Hepatocyte (in vitro differentiated cells): ENCODE data around the gene EXD3. TPM values are rescaled to one million over a fixed set of nuclear protein-coding genes. Genes with fewer than 3 reads are reported as not detected.

Source experiments
- DNase-seq: peaks from one replicate; pipeline ENCODE4 v3.0.0-alpha.2; 2016; ENCODE audit warnings: low spot score
- H2AFZ ChIP-seq: fragments of 200-600 bp; sonication (generic); 2 replicates; pipeline ENCODE4 v1.6.0; 2016; ENCODE audit warnings: antibody characterized with exemption, mild to moderate bottlenecking
- H3K27ac ChIP-seq: fragments of 200-600 bp; sonication (generic); 2 replicates; pipeline ENCODE4 v1.5.1; 2016; ENCODE audit warnings: mild to moderate bottlenecking
- H3K27me3 ChIP-seq: fragments of 200-600 bp; sonication (generic); 2 replicates; pipeline ENCODE4 v1.6.1; 2016
- H3K36me3 ChIP-seq: fragments of 200-600 bp; sonication (generic); replicated peaks from 2 replicates; pipeline ENCODE4 v1.5.1; 2016; ENCODE audit warnings: low read depth; ENCODE audit not compliant: insufficient read depth
- H3K4me1 ChIP-seq: fragments of 200-600 bp; sonication (generic); 2 replicates; pipeline ENCODE4 v1.5.1; 2016; ENCODE audit warnings: mild to moderate bottlenecking, moderate library complexity; ENCODE audit not compliant: insufficient read depth
- H3K4me2 ChIP-seq: fragments of 200-600 bp; sonication (generic); 2 replicates; pipeline ENCODE4 v1.6.0; 2016
- H3K4me3 ChIP-seq: fragments of 200-600 bp; sonication (generic); 2 replicates; pipeline ENCODE4 v1.5.1; 2016; ENCODE audit warnings: mild to moderate bottlenecking
- H3K79me2 ChIP-seq: fragments of 200-600 bp; sonication (generic); 2 replicates; pipeline ENCODE4 v1.6.0; 2017; ENCODE audit warnings: mild to moderate bottlenecking
- H3K9me2 ChIP-seq: fragments of 200-600 bp; sonication (generic); replicated peaks from 2 replicates; pipeline ENCODE4 v1.6.0; 2017; ENCODE audit warnings: mild to moderate bottlenecking; ENCODE audit not compliant: insufficient read depth
- H3K9me3 ChIP-seq: fragments of 200-600 bp; sonication (generic); 2 replicates; pipeline ENCODE4 v1.5.1; 2016; ENCODE audit warnings: low read depth, mild to moderate bottlenecking
- H4K20me1 ChIP-seq: fragments of 200-600 bp; sonication (generic); 2 replicates; pipeline ENCODE4 v1.6.0; 2016; ENCODE audit warnings: mild to moderate bottlenecking; ENCODE audit not compliant: insufficient read depth, poor library complexity, severe bottlenecking
- EZH2 ChIP-seq: fragments of 200-600 bp; sonication (generic); IDR thresholded peaks from 2 replicates; pipeline ENCODE4 v1.6.1; 2016; ENCODE audit warnings: antibody characterized with exemption, mild to moderate bottlenecking, borderline replicate concordance
- EZH2phosphoT487 ChIP-seq: fragments of 200-600 bp; sonication (generic); IDR thresholded peaks from one replicate; pipeline ENCODE4 v1.6.1; 2018; ENCODE audit warnings: antibody characterized with exemption, mild to moderate bottlenecking, low read depth, moderate library complexity; ENCODE audit not compliant: unreplicated experiment, severe bottlenecking
- WGBS: methylation state at CpG from one replicate; pipeline ENCODE4 v1.1.6; 2016; ENCODE audit warnings: low lambda C conversion rate; ENCODE audit errors: missing lambda C conversion rate; 5-methylcytosine and 5-hydroxymethylcytosine counted together
- polyA plus RNA-seq: library from polyadenylated mRNA; unstranded; fragments of >200 nt; fragmentation: Nextera tagmentation; extraction: Ambion mirVana; gene quantifications from 2 replicates; pipeline ENCODE4 v1.2.1, GENCODE V29; 2016
- total RNA-seq: library from RNA; depleted of rRNA; stranded (reverse); fragments of >200 nt; gene quantifications from 2 replicates; pipeline ENCODE4 v1.2.3, GENCODE V29; 2014
- TF ChIP-seq, protein P1 (sequence below): fragments of 200-600 bp; sonication (generic); IDR thresholded peaks from 2 replicates; pipeline ENCODE4 v1.5.1; 2016; ENCODE audit warnings: antibody characterized with exemption, mild to moderate bottlenecking; ENCODE audit not compliant: poor library complexity

EXD3 gene
- total and polyA plus RNA-seq, 2 experiments from 2014 or later, result 11.8 to 21.6 TPM

DNA sequence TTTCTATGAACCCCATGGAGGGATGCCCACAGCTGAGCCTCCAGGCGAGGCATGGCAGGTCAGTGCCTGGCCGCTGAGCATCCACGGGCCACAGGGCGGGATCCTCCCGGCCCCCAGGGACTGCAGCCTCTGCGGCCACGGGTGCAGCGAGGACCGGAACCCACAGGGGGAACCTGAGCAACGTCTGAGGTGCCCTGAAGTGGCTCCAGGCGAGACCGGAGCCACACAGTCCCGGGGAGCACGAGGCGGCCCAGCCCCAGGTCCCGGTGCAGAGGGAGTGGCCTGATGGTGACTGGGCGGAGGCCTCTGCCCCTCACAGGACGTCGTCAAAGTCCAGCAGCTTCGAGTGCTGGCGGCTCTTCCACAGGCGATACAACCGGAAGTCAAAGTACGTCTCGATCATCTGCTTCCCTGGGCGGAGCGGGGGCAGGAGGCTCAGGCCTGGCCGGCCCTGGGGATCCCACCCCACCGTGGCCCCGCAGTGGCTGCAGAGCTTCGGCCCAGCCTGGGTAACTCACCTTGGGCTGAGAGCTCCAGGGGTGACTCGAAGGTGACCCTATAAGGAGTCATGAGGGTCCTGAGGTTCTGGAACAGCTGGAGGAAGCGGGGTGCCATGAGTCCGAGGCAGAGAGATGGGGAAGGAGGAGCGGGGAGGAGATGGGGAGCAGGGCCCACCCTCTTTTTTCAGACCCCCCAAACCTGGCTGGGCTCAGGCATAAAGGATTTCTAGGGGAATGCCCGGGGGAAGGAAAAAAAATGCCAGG, 26.3 kb upstream of the EXD3 start:
- Histone ChIP-seq H3K4me1 (peaks cover 12% of the 10 kb centered on the region), H3K9me3 (no peaks in the 10 kb centered on the region), H3K27me3 (no peaks in the 10 kb centered on the region), H3K79me2 (no peaks in the 10 kb centered on the region), H3K4me2 (no peak overlapping the region), H3K36me3 (no peaks in the 10 kb centered on the region), H3K4me3 (no peak overlapping the region), H4K20me1 (no peaks in the 10 kb centered on the region), H3K27ac (no peak overlapping the region), H2AFZ (no peak overlapping the region), H3K9me2 (no peaks in the 10 kb centered on the region)
- DNase-seq, result no peak
- TF ChIP-seq EZH2 (no peak), EZH2phosphoT487 (no peak)
- TF ChIP-seq, protein P1, sequence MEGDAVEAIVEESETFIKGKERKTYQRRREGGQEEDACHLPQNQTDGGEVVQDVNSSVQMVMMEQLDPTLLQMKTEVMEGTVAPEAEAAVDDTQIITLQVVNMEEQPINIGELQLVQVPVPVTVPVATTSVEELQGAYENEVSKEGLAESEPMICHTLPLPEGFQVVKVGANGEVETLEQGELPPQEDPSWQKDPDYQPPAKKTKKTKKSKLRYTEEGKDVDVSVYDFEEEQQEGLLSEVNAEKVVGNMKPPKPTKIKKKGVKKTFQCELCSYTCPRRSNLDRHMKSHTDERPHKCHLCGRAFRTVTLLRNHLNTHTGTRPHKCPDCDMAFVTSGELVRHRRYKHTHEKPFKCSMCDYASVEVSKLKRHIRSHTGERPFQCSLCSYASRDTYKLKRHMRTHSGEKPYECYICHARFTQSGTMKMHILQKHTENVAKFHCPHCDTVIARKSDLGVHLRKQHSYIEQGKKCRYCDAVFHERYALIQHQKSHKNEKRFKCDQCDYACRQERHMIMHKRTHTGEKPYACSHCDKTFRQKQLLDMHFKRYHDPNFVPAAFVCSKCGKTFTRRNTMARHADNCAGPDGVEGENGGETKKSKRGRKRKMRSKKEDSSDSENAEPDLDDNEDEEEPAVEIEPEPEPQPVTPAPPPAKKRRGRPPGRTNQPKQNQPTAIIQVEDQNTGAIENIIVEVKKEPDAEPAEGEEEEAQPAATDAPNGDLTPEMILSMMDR, result no peak
- WGBS, result 91% methylated on average over 36 of the region's 36 CpGs

DNA sequence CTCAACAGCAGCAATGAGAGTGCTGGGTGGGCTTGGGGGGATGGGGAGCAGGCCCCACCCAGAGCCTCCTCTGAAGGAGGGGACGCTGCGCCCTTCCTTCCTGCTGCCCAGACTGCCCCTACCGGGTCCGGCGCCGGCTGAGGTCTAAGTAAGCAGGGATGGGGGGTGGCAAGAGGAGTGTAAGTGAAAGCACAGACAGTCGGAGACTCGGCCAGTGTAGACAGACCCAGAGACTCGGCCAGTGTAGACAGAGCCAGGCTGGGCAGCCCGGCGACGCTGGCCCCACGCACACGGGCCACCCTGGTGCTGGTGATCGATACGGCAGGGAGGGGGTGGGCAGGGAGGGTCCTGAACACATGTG, 25.6 kb upstream of the EXD3 start:
- no peak for DNase-seq
- no peaks in the 10 kb centered on the region for H3K9me2 ChIP-seq
- no peak overlapping the region for H3K27ac ChIP-seq
- TF ChIP-seq, protein P1, result no peak
- TF ChIP-seq EZH2phosphoT487 (no peak), EZH2 (no peak)
- H3K4me3 ChIP-seq, result no peak overlapping the region
- no peaks in the 10 kb centered on the region for H4K20me1 ChIP-seq
- H3K79me2 ChIP-seq, result no peaks in the 10 kb centered on the region
- peaks cover 12% of the 10 kb centered on the region for H3K4me1 ChIP-seq
- H3K36me3 ChIP-seq, result no peaks in the 10 kb centered on the region
- H2AFZ ChIP-seq, result no peak overlapping the region
- no peak overlapping the region for H3K4me2 ChIP-seq
- H3K27me3 ChIP-seq, result no peaks in the 10 kb centered on the region
- whole genome bisulfite sequencing, result 95% methylated on average over 16 of the region's 16 CpGs
- no peaks in the 10 kb centered on the region for H3K9me3 ChIP-seq

DNA sequence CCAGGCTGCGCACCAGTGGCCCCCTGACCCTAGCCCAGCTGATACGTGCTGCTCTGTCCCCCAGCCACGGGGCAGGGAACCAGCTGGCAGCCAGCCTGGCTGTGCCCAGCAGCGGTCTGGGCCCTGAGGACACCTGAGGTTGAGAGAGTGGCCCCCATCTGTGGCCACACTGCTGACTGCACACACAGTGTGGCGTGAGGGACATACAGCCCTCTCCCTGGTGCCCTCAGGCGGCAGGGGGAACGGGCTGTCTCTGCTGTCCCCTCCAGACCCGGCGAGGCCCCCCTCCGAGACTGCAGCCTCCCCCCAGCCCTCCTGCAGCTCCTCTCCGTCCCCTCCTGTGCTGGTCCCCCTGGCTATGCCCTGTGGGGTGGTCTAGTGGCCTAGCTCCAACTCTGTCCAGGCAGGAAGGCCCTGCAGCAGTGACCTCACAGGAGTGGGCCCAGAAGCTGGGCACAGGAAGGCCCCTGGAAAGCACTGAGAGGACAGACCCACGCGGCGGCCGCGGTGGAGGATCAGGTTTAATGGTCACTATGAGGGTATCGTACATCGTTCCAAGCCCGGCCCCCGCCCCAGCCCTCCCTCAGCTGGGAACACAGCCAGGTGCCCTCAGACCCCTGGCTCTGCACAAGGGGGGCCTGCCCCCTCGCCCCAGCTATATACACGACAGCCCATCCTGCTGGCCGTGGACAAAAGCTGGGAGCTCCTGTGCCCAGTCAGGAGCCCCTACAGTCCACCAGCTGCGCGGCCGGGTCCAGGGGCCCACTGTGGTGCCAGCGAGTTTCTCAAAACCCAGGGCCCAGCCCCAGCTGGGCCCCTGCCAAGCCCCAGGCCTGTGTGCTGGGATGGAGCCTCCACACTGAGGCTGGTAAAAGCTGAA, 25.0 kb upstream of the EXD3 start:
- no peaks in the 10 kb centered on the region for H3K79me2 ChIP-seq
- WGBS, result 88% methylated on average over 19 of the region's 27 CpGs
- TF ChIP-seq EZH2phosphoT487 (no peak), EZH2 (no peak)
- TF ChIP-seq, protein P1, result no peak

More for the DNA sequence above, 25.0 kb upstream of the EXD3 start:
- Histone ChIP-seq H3K9me3 (no peaks in the 10 kb centered on the region), H4K20me1 (no peaks in the 10 kb centered on the region), H2AFZ (no peak overlapping the region), H3K4me2 (no peak overlapping the region), H3K36me3 (no peaks in the 10 kb centered on the region), H3K4me3 (no peak overlapping the region), H3K4me1 (peaks cover 12% of the 10 kb centered on the region), H3K27me3 (no peaks in the 10 kb centered on the region), H3K27ac (no peak overlapping the region), H3K9me2 (no peaks in the 10 kb centered on the region)
- no peak for DNase-seq
